Measurements from ENCODE around the gene SMC4.

Gene SMC4

GRCh38 chr3:160460033-160460432 is 60.6 kb downstream of the SMC4 start:
- CTCF ChIA-PET = interaction anchor here (4.5 kb wide), 1 partner anchor 9 kb away, joined by 16 read pairs; no protein-coding TSS in a partner anchor
- H3K4me3 ChIP-seq (ENCODE audit: low read depth, low read length) = no peak overlapping the region
- TF ChIP-seq CTCF (IDR thresholded peaks at IDR 0.05; ENCODE audit: insufficient read depth, low read length, missing control alignments) = no peak
- DNase-seq (ENCODE audit: low read depth, low spot score) = no peak
- POLR2A ChIA-PET = no interaction called here

GRCh38 chr3:160464321-160464720 is 64.9 kb downstream of the SMC4 start:
- CTCF ChIA-PET = interaction anchor here (0.9 to 1.1 kb wide), 3 partner anchors 10 to 22 kb away, joined by 3 read pairs; no protein-coding TSS in a partner anchor
- POLR2A ChIA-PET = no interaction called here
- H3K4me3 ChIP-seq (ENCODE audit: low read depth, low read length) = no peak overlapping the region
- TF ChIP-seq CTCF (IDR thresholded peaks at IDR 0.05; ENCODE audit: insufficient read depth, low read length, missing control alignments) = no peak
- DNase-seq (ENCODE audit: low read depth, low spot score) = no peak

- TF ChIP-seq CTCF (IDR thresholded peaks at IDR 0.05; ENCODE audit: insufficient read depth, low read length, missing control alignments) = no peak
- POLR2A ChIA-PET = no interaction called here
- H3K4me3 ChIP-seq (ENCODE audit: low read depth, low read length) = no peak overlapping the region
- DNase-seq (ENCODE audit: low read depth, low spot score) = no peak
- CTCF ChIA-PET = interaction anchor here (0.9 to 1.1 kb wide), 4 partner anchors 10 to 21 kb away, joined by 3 read pairs; no protein-coding TSS in a partner anchor
Measured at GRCh38 chr3:160464971-160465370, 65.5 kb downstream of the SMC4 start.

GRCh38 chr3:160470181-160470580 is 70.7 kb downstream of the SMC4 start:
- no peak for DNase-seq (ENCODE audit: low read depth, low spot score)
- TF ChIP-seq CTCF (IDR thresholded peaks at IDR 0.05; ENCODE audit: insufficient read depth, low read length, missing control alignments) = no peak
- POLR2A ChIA-PET = no interaction called here
- CTCF ChIA-PET = interaction anchor here (1.3 to 1.6 kb wide), 3 partner anchors 11 to 16 kb away, joined by 3 to 6 read pairs (median 4); no protein-coding TSS in a partner anchor
- H3K4me3 ChIP-seq (ENCODE audit: low read depth, low read length) = no peak overlapping the region

- DNase-seq (ENCODE audit: low read depth, low spot score) = no peak
- TF ChIP-seq CTCF (IDR thresholded peaks at IDR 0.05; ENCODE audit: insufficient read depth, low read length, missing control alignments) = no peak
- H3K4me3 ChIP-seq (ENCODE audit: low read depth, low read length) = no peak overlapping the region
- CTCF ChIA-PET = interaction anchor here (0.8 to 2.6 kb wide), 6 partner anchors 13 to 59 kb away, joined by 3 to 14 read pairs (median 3); partner anchors contain the start of gene TRIM59
- POLR2A ChIA-PET = interaction anchor here (3.6 kb wide), 1 partner anchor 22 kb away, joined by 22 read pairs; the partner anchor contains the start of gene TRIM59
Measured at GRCh38 chr3:160471892-160472291, 72.4 kb downstream of the SMC4 start.

- no peak for TF ChIP-seq CTCF (IDR thresholded peaks at IDR 0.05; ENCODE audit: insufficient read depth, low read length, missing control alignments)
- ChIA-PET CTCF (interaction anchor here (0.8 to 2.6 kb wide), 5 partner anchors 13 to 59 kb away, joined by 3 to 14 read pairs (median 3); partner anchors contain the start of gene TRIM59), POLR2A (interaction anchor here (3.6 kb wide), 1 partner anchor 22 kb away, joined by 22 read pairs; the partner anchor contains the start of gene TRIM59)
- no peak for DNase-seq (ENCODE audit: low read depth, low spot score)
- H3K4me3 ChIP-seq (ENCODE audit: low read depth, low read length) = no peak overlapping the region
Measured at GRCh38 chr3:160472344-160472743, 72.9 kb downstream of the SMC4 start.

Data from AG04449 (cell line).